Esophagus squamous epithelium (tissue), 5 donors: Measurements from ENCODE around the gene HNRNPU. TPM values are rescaled to one million over a fixed set of nuclear protein-coding genes. Genes with fewer than 3 reads are reported as not detected.

Experiments used
- DNase-seq: peaks from one replicate; lab custom pipeline; 2025; lab: John Stamatoyannopoulos, UW
- H3K27ac ChIP-seq, 4 donors: fragments of 200-600 bp; sonication (generic); one replicate each; pipeline ENCODE4 v1.5.1; 2016 to 2019; ENCODE audit warnings: mild to moderate bottlenecking in 1 of 4
- H3K27me3 ChIP-seq, 4 donors: fragments of 200-600 bp; sonication (generic); 1 replicate in 3 of 4; 2 replicates in 1 of 4; pipeline versions ENCODE4 v1.5.1 to v1.6.0; 2017 to 2021; ENCODE audit warnings: antibody characterized with exemption in 1 of 4
- H3K36me3 ChIP-seq, 3 donors: fragments of 200-600 bp; sonication (generic); one replicate each; pipeline ENCODE4 v1.5.1; 2016 to 2019
- H3K4me1 ChIP-seq, 3 donors: fragments of 200-600 bp; sonication (generic); one replicate each; pipeline ENCODE4 v1.5.1; 2017 to 2019
- H3K4me3 ChIP-seq, 4 donors: fragments of 200-600 bp; sonication (generic); 1 replicate in 3 of 4; 2 replicates in 1 of 4; pipeline ENCODE4 v1.5.1; 2016 to 2019; ENCODE audit warnings: mild to moderate bottlenecking in 2 of 4, moderate library complexity in 1 of 4
- H3K9me3 ChIP-seq, 3 donors: fragments of 200-600 bp; sonication (generic); one replicate each; pipeline ENCODE4 v1.5.1; 2016 to 2019
- POLR2A ChIP-seq, 4 donors: fragments of 450-650 bp; IDR thresholded peaks; one replicate each; pipeline ENCODE4 v1.6.1; 2017; ENCODE audit warnings: antibody characterized with exemption in 4 of 4, mild to moderate bottlenecking in 4 of 4, moderate library complexity in 3 of 4
- WGBS, 2 donors: methylation state at CpG; one replicate each; pipeline ENCODE4 v1.1.5; 2018; 5-methylcytosine and 5-hydroxymethylcytosine counted together
- intact Hi-C: fragments of 100-400 bp; cut with DNase I; formaldehyde crosslinking; loops from one replicate; pipeline ENCODE4 v1.15.0; 2022
- total RNA-seq, 4 donors: library from RNA; depleted of rRNA; stranded (reverse); fragments of >200 nt; gene quantifications; one replicate each; pipeline ENCODE4 v1.1.0, GENCODE V29; 2016
- TF ChIP-seq, protein P1 (sequence below), 6 experiments: fragments of 450-650 bp in 4 of 6; fragments of 200-600 bp in 2 of 6; sonication (generic) in 2 of 6; IDR thresholded peaks; one replicate each; pipeline ENCODE4 v1.5.1; 2016 to 2019; ENCODE audit warnings: antibody characterized with exemption in 6 of 6, mild to moderate bottlenecking in 4 of 6, moderate library complexity in 4 of 6
- donor health status: DM: yes; HTN: yes; CAD: no.

HNRNPU gene
- total RNA-seq, 4 donors from 2014 or later = 176 to 308 (median 257) TPM

DNA sequence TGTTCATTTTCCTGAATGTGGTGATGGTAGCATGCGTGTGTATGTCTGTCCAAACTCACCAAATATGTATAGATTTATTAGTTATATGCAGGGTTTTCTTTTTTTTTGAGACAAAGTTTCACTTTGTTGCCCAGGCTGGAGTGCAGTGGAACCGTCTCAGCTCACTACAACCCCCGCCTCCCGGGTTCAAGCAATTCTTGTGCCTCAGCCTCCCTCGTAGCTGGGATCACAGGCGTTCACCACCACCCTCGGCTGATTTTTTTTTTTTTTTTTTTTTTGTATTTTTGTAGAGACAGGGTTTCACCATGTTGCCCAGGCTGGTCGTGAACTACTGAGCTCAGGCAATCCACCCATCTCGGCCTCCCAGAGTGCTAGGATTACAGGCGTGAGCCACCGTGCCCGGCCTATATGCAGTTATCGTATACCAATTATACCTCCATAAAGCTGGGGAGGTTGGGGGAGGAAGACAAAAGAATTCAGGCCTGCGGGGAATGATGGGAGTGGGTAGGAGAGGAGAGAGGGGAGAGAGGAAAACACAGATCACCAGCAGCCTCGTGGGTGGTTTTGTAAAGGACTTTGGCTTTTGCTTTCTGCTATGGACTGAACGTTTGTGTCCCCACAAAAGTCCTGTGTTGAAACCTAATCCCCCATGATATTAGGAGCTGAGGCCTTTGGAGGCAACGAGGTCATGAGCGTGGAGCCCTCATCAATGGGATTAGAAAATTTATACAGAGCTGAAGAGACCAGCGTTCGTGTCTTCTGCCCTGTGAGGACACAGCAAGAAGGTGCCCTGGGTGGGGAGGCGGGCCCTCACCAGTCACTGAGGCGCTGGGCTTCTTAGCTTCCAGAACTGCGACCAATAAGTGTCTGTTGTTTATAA is 4.4 kb upstream of the HNRNPU start:
- Histone ChIP-seq H3K36me3 (no peaks in the 10 kb centered on the region), H3K27ac (no peak overlapping the region), H3K4me3 (no peak overlapping the region), H3K27me3 (no peaks in the 10 kb centered on the region), H3K4me1 (peaks cover 0 to 11% (median 0%) of the 10 kb centered on the region in 3 donors), H3K9me3 (no peaks in the 10 kb centered on the region)
- TF ChIP-seq POLR2A (IDR thresholded peaks at IDR 0.05) = no peak
- TF ChIP-seq, protein P1, sequence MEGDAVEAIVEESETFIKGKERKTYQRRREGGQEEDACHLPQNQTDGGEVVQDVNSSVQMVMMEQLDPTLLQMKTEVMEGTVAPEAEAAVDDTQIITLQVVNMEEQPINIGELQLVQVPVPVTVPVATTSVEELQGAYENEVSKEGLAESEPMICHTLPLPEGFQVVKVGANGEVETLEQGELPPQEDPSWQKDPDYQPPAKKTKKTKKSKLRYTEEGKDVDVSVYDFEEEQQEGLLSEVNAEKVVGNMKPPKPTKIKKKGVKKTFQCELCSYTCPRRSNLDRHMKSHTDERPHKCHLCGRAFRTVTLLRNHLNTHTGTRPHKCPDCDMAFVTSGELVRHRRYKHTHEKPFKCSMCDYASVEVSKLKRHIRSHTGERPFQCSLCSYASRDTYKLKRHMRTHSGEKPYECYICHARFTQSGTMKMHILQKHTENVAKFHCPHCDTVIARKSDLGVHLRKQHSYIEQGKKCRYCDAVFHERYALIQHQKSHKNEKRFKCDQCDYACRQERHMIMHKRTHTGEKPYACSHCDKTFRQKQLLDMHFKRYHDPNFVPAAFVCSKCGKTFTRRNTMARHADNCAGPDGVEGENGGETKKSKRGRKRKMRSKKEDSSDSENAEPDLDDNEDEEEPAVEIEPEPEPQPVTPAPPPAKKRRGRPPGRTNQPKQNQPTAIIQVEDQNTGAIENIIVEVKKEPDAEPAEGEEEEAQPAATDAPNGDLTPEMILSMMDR (IDR thresholded peaks at IDR 0.05) = no peak
- intact Hi-C loops = no loop called here
- DNase-seq = no peak
- 90 to 92% methylated on average over 19 to 23 of the region's 23 CpGs for WGBS, 2 donors

DNA sequence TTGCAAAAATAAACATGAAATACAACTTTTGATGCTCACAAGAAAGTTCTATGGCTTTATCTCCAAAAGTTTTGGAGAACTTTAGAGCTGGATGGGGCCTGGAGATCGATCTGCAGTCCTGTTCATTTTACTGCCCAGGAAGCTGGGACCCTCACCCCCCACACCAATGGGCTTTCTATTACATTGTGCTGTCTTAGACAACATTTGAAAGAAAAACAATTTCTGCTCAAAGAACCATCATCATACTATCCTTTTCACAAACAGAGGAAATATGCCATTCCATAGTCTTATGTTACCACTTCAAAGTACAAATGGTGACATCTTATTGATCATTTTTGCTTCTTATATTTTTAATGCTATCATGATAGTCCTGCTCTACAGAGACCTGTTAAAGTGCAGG is 2.0 kb upstream of the HNRNPU start:
- Histone ChIP-seq H3K4me3 (no peak overlapping the region), H3K36me3 (no peaks in the 10 kb centered on the region), H3K4me1 (peaks cover under 1 to 19% (median 4%) of the 10 kb centered on the region in 3 donors), H3K27ac (peak overlapping the region in 3 of 4 donors; percentile 17 to 100 (median 100)), H3K9me3 (no peaks in the 10 kb centered on the region), H3K27me3 (no peaks in the 10 kb centered on the region)
- intact Hi-C loops = no loop called here
- DNase-seq = no peak
- WGBS, 2 donors = 74 to 95% methylated on average over 1 of the region's 1 CpG
- no peak for TF ChIP-seq POLR2A (IDR thresholded peaks at IDR 0.05)
- TF ChIP-seq, protein P1 (IDR thresholded peaks at IDR 0.05) = no peak

DNA sequence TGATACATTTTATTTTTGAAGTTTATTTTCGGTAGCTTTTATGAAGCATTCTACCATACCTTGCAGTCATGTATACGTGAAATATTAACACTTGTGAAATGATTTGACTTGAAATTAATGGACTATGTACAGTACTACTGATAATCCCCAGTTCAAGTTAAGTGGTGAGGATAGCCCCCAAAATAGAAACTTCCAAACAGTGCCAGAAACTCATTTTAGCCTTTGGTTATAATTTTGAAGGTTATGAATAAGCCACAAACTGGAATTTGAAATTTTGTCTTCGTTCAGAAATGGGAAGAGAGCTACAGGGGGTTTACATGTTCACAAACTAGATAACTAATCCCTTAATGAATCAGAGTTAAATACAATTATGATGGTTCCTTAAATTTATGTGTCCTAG is 1.5 kb upstream of the HNRNPU start:
- Histone ChIP-seq H3K27ac (peak overlapping the region; percentile 98 to 100 (median 100)), H3K4me3 (no peak overlapping the region), H3K4me1 (peaks cover 4 to 24% (median 9%) of the 10 kb centered on the region in 3 donors), H3K36me3 (peaks cover 0 to 3% (median 0%) of the 10 kb centered on the region in 3 donors), H3K27me3 (no peaks in the 10 kb centered on the region), H3K9me3 (no peaks in the 10 kb centered on the region)
- 49 to 52% methylated on average over 3 of the region's 3 CpGs for WGBS, 2 donors
- intact Hi-C loops = no loop called here
- TF ChIP-seq POLR2A (IDR thresholded peaks at IDR 0.05) = no peak
- TF ChIP-seq, protein P1 (IDR thresholded peaks at IDR 0.05) = no peak
- no peak for DNase-seq

GRCh38 chr1:244865028-244865371 is 657 bp upstream of the HNRNPU start:
- TF ChIP-seq POLR2A (IDR thresholded peaks at IDR 0.05) = no peak
- TF ChIP-seq, protein P1 (IDR thresholded peaks at IDR 0.05) = no peak
- DNase-seq = peak; percentile 7
- Histone ChIP-seq H3K27ac (peak overlapping the region; percentile 98 to 100 (median 100)), H3K4me1 (peaks cover 9 to 33% (median 17%) of the 10 kb centered on the region in 3 donors), H3K27me3 (no peaks in the 10 kb centered on the region), H3K4me3 (peak overlapping the region; percentile 73 to 98 (median 92)), H3K9me3 (no peaks in the 10 kb centered on the region), H3K36me3 (peaks cover 0 to 11% (median 4%) of the 10 kb centered on the region in 3 donors)
- intact Hi-C loops = no loop called here
- WGBS, 2 donors = 11 to 20% methylated on average over 9 of the region's 9 CpGs
